Stimulated activated CD4-positive, alpha-beta T cell treated with anti-CD3 and anti-CD28 coated beads, Interleukin-2, amount 100 ng/mL, for 24 hours (primary cell): ENCODE results near the gene STARD10.

Experiments
- DNase-seq, 2 donors: peaks; one replicate each; pipeline ENCODE4 v3.0.0-alpha.2; 2020

Gene STARD10

DNA sequence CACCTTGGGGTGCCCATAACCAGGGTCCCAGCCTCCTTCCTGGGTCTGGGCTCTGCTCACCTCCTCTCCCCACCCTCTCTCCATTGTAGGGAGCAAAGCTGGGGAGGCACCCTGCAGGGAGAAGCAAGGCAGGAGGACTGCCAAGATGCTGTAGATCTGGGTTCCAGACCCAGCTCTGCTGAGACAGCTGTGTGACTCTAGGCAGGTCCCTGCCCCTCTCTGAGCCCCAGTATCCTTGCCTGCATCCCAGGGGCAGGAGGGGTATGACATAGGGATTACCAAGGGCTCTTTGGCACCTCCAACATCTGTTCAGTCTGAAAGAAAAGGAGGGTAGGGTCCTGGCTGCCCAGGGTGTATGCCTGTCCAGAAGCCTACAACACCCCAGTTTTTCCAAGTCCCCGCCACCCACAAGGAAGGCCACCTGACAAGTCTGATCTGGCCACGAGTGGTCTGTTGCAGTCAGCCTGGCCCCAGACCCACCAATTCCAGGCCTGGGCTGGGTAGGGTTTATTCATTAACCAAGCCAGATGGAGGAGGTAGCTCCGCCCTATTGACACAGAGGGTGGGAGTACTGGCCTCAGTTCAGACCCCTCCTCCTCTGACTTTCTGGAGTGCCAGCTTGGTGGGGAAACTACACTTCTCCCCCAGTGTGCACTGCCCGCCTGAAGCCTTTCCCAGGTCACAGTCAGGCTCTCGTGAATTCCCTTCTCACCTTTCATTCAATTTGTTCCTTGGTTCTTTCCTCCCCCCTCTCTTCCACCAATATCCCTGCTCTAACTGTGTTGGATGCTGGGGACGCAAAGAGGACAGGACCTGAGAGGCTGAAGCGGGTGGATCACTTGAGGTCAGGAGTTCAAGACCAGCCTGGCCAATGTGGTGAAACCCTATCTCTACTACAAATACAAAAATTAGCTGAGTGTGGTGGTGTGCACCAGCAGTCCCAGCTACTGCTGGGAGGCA lies 15.0 kb downstream of the STARD10 start:
- DNase-seq: no peak

DNA sequence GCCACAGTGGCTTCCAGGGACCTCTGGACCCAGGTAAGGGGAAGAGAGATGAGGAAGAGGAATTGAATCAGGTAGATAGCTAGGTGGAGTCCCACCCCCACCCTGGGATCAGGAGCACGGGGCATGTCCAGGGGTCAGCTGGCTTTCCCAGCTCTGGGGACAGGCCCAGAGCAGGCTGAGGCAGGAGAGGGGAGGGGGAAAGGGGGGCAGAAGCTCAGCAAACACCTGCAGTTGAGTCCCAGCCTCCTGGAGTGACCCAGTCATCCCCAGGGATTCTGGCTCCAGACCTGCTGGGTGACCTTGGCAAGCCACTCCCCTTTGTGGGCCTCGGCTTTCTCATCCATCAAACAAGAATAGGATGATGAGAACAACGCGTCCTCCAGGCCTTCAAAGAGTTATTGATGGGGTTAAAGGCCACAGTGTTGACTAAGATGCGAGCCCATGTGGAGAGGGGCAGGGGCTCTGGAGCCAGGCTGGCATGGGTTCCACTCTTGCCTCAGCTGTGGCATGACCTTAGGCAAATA lies 16.0 kb downstream of the STARD10 start:
- DNase-seq: no peak

DNA sequence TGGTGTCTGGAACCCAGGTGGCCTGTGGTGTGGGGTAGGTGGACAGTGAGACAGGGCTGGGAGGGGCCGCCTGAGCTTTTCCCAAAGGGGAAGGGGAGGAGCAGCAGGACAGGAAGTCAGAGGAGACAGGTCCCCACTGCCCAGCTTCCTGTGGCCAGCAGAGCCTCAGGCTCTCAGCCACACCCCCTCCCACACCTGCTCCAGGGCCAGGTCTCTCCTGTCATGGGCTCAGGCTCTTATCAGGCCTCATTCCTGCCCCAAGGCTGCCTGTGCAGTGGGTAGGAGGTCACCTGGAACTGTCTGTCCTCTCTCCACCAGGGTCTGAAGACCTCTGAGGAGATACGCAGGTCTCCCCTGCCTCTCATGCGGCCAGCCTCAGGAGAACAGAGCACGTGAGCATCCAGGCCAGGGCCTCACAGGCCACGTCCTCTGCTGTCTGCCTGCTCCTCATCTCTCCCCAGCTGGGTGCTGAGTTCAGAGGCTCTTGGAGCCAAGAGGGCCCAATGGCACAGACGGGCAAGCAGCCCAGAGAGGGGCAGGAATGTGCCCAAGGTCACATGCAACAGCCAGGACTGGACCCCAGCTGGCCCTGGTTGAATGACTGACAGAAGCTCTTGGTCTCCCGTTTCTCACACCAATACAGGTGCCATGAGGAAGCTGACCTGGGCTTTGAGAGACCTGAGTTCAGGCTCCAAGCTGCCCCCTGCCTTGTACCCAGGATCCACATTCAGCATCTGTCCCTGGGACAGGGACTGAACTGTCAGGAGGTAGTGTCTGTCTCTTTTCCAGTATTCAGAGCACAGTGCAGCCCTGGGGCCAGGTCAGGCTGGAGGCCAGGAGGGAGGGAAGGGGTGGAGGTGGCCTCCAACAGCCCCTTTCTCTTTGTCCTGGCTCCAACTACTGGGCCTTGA lies 16.7 kb downstream of the STARD10 start:
- no peak for DNase-seq

DNA sequence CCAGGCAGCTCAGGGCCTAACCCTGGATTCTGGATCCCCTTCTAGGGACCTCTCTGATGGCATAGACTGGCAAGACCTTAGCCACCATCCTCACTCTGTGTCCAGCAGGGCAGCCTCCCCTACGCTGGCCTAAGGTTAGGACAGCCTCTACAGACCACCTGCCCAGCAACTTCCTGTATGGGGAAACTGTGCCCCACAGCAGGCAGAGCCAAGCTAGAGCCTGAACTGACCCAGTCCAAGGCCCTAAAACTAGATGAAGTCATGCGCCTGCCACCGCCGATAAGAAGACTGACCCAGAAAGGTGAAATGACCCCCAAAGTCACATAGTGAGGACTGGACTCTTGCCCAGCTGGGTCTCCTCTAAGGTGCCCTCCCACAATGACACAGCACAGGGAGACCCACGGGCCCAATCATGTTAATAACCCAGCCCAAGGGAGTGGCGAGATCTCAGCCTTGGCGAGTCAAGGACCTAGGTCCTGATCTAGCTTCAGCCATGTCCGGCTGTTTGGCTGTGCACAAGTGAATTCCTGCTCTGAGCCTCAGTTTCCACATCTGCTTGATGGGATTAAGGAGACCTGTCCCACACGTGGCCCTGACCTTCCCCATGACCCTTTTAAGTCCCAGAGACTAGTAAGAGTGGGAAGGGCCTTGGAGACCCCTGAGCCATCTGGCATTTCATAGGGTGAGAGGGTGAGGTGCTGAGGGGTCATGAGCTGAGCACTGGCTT lies 17.6 kb downstream of the STARD10 start:
- DNase-seq: no peak

DNA sequence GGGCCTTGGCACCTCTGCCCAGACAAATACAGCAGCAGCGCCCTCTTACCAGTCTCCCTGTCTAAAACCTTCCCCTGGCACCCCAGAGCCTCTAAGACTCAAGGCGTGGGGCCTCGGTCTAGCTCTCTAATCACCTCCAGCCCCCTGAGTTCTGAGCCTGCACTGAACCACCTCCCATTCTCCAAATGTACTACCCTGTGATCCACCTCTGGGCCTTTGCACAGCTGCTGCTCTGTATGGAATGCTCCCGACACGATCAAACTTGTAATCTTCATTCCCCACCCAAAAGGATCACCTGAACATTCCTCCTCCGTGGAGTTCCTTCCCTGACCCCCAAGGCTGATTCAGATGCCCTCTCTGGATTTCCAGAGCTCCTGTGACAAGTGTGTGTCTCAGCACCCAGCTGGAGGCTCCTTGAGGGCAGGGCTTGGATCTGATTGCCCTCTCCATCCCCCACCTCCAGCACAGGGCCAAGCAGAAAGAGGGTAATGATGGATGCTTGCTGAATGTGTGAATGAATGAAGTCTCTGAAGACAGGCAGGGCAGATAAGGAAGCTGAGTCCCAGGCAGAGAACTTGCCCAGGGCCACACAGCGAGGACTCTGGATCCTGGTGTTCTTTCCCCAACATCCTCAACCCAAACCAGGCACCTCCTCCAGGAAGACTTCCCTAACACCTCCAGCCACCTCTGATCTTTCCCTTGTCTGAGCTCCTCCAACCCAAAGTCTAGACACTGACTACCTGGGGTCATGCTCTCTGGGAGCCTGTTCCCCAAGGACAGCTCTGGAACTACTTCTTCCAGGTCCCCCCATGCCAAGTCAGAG lies 18.3 kb downstream of the STARD10 start:
- DNase-seq: no peak

DNA sequence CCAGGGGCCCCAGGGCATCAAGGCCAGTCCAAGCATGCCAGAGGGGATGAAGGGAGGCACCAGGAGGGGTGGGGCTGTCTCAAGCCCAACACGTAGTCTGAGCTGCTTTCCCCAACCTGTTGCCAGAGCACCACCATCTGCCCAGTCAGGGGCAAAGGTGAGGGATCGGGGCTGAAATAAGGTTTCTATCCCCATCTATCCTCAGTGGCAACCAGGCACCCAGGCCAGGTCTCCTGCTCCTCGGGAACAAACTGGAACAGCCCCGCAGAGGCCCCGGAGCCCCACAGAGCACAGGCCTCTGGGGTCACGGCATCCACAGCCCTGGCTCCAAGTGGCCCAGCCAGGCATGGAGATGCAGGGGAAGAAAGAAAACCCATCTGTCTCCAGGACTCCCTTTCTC lies 19.3 kb downstream of the STARD10 start:
- no peak for DNase-seq

DNA sequence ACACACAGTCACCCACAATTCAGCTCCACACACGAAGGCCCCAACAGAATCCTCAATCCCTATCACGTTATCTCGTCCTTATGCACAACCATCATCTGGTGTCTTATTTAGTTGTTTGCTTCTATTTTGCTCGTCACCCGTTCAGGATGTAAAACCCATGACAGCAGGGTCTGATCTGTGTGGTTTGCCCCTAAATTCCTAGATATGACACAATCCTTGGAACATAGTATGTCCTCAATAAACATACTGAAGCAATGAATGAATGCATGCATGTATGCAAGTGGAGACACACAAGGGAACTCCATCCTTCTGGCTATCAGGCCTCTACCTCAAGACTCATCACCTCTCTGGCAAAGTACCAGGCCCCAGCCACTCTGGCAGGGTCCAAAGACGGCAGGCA lies 20.2 kb downstream of the STARD10 start:
- DNase-seq: no peak

DNA sequence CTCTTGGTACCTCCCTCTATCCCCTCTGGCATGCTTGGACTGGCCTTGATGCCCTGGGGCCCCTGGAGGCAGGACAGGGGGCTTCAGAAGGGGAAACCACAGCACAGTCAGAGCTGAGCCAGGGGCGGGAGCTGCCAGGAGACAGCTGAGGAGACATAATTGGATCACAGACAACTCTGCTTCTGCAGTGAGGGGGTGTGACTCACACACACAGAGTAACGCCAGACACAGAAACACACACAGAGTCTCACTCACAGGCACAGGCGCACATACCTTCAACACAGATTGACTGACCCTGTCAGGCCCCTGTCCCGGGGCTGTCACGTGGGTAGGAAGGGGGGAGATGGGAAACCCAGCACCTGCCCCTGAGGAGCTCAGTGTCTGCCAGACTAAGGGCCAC lies 20.6 kb downstream of the STARD10 start:
- DNase-seq: no peak

DNA sequence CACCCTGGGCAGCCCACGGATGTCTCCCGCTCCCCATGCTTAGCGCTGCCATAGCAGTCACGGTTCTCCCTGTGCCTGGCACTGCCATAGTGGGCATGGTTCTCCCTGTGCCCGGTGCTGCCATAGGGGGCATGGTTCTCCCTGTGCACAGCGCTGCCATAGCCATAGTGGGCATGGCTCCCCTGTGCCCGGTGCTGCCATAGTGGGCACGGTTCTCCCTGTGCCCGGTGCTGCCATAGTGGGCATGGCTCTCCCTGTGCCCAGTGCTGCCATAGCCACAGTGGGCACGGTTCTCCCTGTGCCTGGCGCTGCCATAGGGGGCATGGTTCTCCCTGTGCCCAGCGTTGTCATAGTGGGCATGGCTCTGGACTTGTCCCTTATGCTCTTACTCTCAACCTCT lies 21.8 kb downstream of the STARD10 start:
- DNase-seq: no peak

DNA sequence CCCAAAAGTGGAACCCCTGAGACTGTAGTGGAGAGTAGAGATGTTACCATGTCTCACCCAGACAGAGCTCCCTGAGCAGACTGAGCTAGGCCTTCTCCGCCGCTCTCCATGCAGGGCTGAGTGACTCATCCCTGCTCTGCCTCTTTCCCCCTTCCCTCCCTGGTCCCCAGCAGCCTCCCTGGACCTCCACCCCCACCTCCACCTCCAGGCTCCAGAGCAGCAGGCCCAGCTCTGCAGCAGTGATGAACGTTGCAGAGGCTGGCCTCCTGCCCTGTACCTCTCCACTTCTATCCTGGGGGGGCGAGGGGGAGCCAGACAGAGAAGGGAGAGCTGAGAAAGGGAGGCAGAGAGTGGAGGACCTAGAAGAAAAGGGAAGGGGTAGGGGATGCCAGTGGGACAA lies 22.3 kb downstream of the STARD10 start:
- no peak for DNase-seq

DNA sequence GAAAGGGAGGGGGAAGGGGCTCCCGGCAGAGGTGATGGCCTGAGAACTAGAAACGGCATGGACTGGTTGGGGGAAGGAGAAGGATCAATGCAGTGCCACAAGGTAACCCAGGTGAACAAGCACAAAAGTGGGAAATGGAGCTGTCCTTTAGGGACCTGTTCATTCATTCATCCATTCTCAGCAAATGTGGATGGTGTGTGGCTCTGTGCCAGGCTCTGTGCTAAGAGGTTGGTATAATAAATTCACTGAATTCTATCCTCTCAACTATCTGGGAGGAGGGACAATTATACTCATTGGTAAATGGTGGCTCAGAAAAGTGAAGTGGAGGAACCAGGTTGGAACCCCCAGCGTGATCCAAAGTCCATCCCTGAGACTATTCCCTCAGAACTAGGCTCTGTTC lies 23.0 kb downstream of the STARD10 start:
- DNase-seq: no peak

DNA sequence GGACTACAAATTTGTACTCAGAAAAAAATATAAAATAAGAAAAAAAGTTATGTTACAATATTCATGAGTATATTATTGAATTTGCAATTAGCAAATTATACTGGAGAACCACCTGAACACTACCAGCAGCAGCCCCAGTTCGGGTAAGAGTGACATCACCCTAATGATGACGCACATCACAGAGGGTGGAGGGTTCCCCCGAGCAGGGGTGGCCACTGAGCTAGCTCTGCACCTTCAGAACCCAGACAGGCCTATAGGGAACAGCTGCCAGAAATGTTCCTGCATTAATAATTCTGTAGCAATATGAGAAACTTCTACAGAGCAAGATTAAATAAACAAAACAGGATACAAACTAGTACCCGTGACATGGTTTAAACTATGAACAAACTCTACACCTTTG lies 24.2 kb downstream of the STARD10 start:
- DNase-seq: no peak

DNA sequence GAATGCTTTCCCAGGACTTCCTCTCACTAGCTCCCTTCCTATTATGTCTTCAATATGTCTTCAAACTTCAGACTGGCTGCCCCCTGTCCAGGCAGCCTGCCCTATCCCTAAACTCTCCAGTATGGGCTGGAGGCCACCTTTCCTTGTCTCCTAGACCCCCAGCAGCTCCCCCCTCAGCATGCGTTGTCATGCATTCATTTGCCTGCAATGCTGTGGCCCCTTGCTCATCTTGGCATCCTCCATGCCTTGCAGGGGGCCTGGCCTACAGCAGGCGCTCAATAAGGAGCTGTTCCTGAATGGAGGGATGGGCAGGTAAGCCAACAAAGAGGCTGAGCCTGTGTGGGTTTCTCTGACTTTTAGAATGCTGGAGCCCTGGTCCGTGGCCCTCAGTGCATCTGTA lies 25.3 kb downstream of the STARD10 start:
- no peak for DNase-seq

DNA sequence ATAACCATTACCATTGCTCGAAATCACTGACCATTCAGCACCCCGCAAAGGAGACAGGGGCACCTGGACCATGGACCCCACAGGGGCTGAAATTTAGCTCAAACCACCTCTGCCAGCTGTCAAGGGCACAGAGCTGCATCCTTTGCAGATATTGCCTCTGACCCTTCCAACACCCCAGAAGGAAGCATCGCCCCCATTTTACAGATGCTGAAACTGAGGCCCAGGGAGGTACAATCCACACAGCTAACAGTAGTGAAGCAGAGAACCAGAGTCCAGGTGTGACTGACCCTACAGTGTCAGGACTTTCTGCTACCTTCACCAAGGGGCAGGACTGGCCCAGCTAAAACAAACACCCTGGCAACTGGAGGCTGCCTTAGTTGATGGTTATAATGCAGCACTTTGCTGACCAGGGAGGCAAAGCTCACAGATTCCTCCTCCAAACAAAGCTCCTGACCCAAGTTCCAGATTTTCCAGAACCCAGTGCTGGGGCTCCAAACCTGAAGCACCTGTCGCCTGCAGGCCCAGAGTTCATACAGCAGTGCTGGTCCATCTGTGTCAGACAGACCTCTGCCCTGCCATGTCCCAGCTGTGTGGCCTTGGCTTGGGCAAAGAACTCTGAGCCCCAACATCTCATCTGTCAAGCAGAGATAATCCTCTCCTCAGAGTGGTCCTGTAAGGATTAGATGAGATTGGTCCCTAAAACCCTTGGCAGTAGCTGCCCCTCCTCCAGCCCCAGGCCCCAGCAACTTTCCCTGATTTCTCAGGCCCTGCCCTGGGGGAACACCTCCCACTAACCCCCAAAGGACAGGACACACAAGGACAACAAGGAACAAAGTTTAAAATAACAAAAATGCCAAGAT lies 26.4 kb downstream of the STARD10 start:
- DNase-seq: no peak

DNA sequence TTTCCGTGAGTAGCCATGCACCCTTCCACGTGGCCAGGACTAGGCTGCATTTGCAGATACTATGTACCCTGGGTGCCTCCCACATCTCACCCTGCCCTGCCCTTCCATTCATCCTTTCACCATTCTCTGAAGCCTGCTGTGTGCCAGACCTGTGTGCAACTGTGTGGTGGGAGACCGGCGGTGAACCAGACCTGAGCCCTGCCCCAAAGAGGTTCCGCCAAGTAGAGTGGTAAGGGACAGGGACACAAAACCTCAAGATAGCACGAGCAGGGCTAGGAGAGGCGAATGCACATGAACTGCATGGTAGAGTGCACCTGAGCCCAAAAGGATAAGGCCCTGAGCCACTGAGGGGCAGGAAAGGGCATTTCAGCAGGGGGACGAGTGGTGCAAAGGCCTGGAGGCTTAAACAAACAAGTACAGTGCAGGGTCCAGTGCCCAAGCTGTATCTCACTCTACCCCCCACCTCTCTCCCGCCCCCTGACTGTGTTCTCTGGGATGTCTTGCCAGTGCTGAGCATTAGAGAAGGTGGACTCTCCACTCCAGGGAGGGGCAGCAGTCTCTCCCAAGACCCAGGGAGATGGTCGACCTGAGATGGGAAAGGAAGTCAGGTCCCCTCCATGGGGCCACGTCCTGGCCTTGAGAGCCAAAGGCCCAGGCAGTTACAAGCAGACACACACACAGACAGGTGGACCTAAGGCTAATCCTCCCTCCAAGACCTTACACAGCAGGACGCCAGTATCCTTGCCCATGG lies 27.5 kb downstream of the STARD10 start:
- DNase-seq: no peak

DNA sequence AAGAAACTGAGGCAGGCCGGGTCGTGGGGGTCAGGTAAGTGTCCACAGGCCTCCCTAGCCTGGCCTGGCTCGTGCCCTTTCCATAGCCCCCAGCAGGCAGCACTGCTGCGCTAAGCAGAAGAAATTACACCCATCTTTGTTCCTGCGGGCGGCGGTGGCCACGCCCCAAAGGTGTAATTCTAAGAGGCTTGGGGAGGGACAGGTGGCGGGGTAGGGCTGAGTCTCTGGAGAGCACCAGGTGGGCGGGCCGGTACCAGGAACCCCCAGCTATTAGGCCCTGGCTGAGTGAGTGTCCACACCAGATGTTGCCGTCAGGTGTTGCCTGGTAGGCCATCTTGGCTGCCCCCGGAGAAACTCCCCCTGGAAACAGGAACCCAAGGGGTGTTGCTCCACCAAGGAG lies 29.3 kb downstream of the STARD10 start:
- DNase-seq: no peak

DNA sequence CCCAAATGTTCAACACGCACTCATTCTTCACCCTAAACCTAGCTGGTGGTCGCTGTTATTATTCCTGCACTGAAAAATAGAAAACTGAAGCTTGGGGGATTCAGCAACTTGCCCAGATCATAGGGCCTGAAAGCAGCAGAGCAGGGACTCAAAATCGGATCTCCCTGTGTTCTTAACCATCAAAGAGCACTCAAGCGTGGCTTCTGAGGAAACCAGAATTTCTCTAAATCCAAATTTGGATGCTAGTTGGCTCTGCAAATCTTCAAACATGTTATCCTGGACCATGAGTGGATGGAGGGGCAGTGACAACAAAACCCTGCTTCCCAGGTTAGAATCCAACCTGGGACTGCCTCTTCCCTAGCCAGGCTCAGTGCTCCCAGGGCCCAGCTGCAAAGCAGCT lies 30.0 kb downstream of the STARD10 start:
- DNase-seq: no peak

DNA sequence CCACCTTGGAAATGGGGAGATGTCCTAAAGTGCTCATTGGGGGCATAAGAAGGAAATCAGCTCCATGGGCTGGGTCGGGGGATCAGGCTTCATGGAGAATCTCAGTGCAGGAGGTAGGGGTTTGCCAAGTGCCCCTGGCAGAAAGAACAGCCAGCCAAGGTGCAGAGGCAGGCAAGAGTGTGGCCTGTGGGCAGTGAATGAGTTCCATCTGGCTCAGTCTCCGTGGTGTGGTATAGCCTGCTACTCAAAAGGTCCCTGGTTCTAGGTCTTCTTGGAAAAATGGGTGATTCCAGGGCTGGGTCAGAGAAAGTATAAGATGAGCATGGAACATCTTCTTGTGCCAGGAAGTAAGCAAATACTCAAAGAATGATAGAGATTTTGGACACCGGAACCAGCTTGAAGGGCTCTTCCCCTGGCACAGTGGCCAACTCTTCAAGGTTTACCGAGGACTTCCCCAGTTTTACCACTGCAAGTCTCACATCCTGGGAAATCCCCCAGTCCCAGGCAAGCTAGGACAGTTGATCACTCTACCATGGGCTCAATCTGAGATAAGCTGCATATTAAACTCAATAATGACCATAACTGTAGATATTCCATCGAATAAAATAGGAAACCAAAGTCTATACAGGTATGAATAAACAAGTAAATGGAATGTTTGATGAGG lies 31.1 kb downstream of the STARD10 start:
- DNase-seq: no peak

DNA sequence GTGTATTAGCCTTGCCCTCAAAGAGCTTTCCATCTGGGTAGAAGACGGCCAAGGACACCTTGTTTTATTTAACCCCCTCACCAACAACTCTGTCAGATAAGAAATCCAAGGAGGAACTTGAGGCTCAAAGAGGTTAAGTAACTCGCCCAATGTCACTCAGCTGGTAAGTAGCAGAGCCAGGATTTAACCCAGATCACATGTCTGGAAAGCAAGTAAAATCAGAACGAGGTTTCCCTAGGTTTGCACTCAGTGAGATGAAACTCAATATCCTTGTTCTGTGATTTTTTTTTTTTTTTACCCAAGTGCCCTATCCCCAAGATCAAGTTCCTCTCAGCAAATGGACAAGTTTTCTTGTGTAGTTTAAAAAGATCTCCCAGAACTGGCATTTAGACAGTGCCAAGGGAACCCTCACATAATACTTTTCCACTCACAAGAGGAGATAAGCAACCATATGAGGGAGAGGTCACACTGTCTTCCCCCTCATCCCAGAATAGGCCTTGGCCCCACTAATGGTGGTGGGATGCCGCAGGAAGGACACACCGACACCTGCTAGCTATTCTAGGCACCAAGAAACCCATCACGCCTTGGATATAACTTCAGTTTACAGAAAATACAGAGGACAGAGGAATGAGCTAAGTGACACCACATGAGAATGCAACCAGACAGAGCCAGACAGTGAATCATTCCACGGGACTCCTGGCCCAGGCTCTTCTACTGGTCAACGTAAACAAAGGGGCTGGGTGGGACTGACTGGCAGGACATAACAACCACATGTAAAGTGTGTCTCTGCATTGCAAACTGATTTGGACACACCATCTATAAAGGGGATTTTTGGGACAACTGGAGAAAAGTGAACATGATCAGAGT lies 33.1 kb downstream of the STARD10 start:
- no peak for DNase-seq
